Mammary epithelial cell (primary cell): Measurements from ENCODE around the gene APOL5.

Experiments used
- EZH2 ChIP-seq: IDR thresholded peaks from 2 replicates; pipeline ENCODE4 v1.6.1; 2012; ENCODE audit warnings: low read length, inconsistent platforms, borderline replicate concordance
- TF ChIP-seq, protein P1 (sequence below), 2 donors: IDR thresholded peaks in 1 of 2; conservative IDR thresholded peaks in 1 of 2; 2 replicates each; pipeline ENCODE4 v1.5.1; 2011 to 2012; ENCODE audit warnings: inconsistent platforms in 2 of 2, low read length in 2 of 2, mild to moderate bottlenecking in 2 of 2, control low read depth in 1 of 2, low read depth in 1 of 2; ENCODE audit not compliant: insufficient read depth in 1 of 2; ENCODE audit errors: extremely low read depth in 1 of 2

DNA sequence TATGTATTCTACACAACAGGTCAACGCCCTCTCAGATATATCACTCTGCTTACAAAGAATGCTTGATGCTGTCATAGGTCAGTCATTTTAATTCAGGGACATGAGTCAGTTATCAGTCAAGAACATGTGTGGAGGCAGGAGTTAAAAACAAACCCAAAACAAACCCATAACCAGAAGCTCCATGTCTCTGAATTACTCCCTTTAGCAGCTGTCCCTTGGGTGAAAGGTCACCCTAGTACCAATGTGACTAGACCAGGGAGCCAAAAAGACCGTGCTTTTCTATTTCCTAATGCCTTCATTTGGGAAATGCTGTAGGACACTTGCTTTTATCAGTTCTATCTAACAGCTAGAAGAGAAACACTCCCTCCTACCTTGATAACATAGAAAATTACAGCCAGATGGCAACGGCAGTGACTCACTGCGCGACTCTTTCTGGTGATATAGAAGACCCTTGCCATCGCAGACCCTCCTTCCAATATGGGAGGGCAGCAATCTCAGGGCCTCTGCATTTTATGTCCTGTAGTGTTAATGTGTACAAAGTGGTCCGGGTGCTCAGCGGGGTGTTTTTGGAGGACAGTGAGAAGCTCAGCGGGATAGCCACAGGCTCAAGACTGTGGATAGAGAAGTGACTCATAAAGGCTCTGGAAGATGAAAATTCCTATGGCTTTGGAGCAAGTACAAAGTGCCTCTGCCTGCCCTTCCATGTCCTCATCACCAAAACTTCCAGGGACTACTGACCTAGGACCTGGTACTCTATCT lies 24.8 kb downstream of the APOL5 start:
- TF ChIP-seq, protein P1, sequence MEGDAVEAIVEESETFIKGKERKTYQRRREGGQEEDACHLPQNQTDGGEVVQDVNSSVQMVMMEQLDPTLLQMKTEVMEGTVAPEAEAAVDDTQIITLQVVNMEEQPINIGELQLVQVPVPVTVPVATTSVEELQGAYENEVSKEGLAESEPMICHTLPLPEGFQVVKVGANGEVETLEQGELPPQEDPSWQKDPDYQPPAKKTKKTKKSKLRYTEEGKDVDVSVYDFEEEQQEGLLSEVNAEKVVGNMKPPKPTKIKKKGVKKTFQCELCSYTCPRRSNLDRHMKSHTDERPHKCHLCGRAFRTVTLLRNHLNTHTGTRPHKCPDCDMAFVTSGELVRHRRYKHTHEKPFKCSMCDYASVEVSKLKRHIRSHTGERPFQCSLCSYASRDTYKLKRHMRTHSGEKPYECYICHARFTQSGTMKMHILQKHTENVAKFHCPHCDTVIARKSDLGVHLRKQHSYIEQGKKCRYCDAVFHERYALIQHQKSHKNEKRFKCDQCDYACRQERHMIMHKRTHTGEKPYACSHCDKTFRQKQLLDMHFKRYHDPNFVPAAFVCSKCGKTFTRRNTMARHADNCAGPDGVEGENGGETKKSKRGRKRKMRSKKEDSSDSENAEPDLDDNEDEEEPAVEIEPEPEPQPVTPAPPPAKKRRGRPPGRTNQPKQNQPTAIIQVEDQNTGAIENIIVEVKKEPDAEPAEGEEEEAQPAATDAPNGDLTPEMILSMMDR (conservative IDR thresholded peaks at IDR 0.05 in 1 of 2, IDR thresholded peaks at IDR 0.05 in 1 of 2; ENCODE audit: extremely low read depth in 1 of 2, insufficient read depth in 1 of 2, low read depth in 1 of 2, low read length in 2 of 2), result no peak
- TF ChIP-seq EZH2, result no peak
